Suprapubic skin (tissue), 3 donors: ENCODE data around the gene FGD5.

Experiments
- CTCF ChIP-seq, 2 donors: fragments of 200-600 bp in 1 of 2; fragments of 450-650 bp in 1 of 2; sonication (generic) in 1 of 2; IDR thresholded peaks; one replicate each; pipeline ENCODE4 v1.5.1; 2016 to 2019; ENCODE audit warnings: antibody characterized with exemption in 2 of 2, mild to moderate bottlenecking in 1 of 2, moderate library complexity in 1 of 2
- POLR2AphosphoS5 ChIP-seq, 3 donors: sonication (generic); formaldehyde crosslinking; IDR thresholded peaks; one replicate each; pipeline ENCODE4 v1.6.1; 2017; ENCODE audit warnings: antibody characterized with exemption in 3 of 3

GRCh38 chr3:14831916-14832450 lies 13.2 kb downstream of the FGD5 start:
- TF ChIP-seq POLR2AphosphoS5 (IDR thresholded peaks at IDR 0.05), result no peak
- no peak for TF ChIP-seq CTCF (IDR thresholded peaks at IDR 0.05)
